ENCODE data around the gene MIEF1.
A peak's percentile ranks its signal among the peaks of the same experiment; 100 is the strongest.

MIEF1 gene

DNA sequence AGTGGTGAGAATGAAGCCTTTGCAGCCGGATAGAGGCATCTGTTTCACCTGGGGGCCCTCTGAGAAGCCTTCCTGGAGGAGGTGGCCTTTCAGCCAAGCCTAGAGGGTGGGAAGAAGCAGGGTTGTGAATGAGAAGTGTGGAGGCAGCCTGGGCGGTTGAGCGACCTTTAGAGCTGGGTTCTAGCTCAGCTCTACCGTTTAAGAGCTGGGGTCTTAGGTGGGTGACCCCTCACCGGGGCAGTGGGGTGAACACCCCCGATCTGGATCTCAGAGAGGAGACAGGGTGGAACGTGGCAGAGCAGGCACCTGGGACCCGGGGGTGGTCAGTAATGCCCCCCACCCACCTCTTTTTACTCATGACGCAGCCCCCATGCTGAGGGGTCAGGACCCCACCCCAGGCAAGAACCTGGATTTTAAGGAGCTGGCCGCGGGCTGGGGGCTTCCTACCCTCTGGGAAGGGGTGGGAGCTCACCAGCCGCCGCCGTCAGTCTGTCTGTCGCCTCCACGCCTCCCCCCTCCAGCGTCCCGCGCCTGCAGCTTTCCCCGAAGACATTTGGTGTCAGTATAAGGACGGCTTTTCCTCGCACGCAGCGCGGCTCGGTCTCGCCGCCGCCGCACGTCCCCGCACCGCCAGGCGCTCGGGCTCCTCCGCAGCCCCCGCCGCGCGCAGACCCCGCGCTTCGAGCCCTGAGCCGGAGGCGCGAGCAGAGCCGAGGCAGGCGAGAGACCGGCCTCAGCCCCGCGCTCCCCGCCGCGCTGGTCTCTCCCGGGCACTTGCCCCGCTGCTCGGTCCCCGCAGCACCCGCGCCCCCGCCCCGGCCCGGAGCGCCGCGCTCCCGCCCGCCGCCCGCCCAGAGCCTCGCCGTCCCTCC lies 55.1 kb downstream of the MIEF1 start:
- peak; percentile 20 to 58 (median 32) for DNase-seq (ENCODE audit: low read depth in 3 of 3)

DNA sequence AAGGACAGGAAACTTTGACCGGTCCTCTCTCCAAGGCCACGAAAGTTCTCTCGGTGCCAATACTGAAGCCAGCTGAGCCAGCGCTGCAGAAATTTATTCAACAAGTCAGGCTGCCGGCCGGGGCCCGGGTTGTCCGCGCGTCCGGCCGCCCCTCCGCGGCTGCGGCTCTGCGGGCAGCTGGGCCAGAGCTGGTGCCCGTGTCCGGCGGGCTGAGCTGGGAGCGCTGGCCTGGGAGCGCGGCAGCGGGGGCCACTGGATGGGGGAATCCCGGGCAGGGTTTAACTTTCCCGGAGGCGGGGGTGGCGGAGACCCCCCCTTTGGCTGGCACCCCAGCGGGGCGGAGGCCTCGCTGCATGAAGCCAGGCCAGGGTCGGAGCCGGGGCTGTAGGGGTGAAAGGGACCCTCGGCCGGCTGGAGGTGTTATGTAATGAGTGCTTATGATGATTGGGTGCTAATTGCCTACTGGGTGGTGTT lies 56.2 kb downstream of the MIEF1 start:
- DNase-seq (ENCODE audit: low read depth in 3 of 3): no peak

DNA sequence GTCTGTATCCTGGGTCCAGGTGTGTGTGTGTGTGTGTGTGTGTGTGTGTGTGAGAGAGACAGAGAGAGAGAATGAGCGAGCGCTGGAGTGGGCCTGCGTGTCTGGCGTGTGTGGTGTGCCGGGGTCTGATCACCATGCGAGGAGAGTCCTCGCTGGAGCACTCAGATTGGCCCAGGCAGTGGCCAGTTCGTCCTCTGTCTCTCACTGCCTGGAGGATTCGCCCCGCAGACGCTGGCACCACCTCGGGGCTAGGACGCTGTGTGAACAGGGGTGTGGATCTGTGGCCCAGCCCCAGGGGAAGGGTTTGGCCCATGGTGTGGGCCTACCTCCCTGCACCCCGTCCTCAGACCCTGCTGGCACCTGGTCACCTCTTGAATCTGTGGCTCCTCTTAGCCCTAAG lies 56.9 kb downstream of the MIEF1 start:
- no peak for DNase-seq (ENCODE audit: low read depth in 3 of 3)

DNA sequence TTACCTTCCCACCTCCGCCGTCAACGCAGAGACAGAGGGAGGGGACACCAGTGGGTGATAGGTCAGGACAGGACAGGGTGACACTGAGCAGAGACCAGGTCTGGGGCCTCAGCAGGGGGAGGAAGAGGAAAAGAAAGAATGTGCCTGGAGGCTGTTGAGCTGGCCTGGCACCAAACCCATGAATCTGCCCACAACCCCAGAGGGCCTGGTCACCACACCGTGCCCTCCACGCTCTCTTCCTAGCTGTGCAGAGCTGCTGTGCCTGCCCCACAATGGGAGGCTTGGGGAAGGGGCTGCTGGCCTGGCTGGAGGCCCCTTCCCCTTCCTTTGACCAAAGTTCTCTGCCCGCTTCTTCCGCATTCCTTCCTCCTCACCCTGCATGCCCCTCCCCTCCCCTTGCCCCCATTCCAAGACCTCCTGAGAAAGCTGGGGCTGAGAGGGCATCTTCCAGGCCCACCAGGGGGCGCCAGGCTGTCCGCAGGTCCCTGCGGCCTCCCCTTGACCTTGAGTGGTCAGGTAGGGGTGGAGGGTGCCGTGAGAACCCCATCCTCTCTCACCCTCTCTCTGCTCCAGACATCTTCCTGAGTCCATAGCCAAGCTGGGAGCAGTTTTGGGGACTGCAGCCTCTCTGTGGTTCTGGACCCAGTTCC lies 57.5 kb downstream of the MIEF1 start:
- DNase-seq (ENCODE audit: low read depth in 3 of 3): no peak

DNA sequence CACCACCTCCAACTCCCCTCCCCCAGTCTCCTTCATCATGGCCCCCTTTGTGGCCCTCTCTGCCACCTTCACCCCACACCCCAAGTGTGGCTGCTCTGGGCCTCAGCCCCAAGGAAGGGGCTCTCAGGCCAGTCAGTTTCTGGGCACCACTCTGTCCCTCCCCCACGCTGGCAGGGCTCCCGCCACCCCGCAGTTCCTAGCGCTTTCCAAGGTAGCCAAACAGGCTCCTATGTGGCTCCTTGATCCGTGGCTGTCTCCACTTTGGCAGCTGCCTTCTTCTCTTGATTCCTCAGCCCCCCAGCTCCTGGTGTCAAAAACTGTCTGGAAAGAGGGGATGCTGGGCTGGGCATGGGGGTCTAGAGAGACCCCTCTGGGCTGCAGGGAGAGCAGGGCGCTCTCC lies 58.0 kb downstream of the MIEF1 start:
- no peak for DNase-seq (ENCODE audit: low read depth in 3 of 3)

DNA sequence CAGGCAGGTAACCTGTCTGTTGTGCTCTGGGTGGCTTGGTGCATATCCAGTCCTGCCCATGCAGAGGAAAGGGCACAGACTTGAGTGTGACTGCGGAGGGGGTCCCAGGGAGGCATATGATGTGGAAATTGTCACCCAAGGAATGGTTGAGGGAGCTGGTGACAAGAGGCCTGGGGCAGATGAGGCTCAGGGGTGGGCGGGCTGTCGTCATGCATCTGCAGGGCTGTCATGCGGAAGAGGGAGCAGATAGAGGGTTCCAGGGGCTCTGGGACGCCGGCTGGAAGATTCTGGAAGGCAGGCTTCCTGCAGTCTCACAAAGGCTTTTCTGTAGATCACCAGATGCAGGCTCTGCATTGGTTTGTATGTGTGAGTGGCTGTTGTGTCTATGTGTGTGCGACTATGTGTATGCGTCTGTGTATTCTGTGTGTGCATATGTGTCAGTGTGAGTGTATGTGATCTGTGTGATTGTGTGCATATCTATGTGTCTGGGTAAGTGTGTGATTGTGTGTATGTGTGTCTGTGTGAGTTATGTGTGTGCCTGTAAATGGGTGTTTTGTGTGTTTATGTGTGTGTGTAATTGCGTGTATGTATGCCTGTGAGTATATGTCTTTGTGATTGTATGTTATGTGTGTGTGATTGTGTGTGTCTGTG lies 60.9 kb downstream of the MIEF1 start:
- DNase-seq (ENCODE audit: low read depth in 3 of 3): no peak

DNA sequence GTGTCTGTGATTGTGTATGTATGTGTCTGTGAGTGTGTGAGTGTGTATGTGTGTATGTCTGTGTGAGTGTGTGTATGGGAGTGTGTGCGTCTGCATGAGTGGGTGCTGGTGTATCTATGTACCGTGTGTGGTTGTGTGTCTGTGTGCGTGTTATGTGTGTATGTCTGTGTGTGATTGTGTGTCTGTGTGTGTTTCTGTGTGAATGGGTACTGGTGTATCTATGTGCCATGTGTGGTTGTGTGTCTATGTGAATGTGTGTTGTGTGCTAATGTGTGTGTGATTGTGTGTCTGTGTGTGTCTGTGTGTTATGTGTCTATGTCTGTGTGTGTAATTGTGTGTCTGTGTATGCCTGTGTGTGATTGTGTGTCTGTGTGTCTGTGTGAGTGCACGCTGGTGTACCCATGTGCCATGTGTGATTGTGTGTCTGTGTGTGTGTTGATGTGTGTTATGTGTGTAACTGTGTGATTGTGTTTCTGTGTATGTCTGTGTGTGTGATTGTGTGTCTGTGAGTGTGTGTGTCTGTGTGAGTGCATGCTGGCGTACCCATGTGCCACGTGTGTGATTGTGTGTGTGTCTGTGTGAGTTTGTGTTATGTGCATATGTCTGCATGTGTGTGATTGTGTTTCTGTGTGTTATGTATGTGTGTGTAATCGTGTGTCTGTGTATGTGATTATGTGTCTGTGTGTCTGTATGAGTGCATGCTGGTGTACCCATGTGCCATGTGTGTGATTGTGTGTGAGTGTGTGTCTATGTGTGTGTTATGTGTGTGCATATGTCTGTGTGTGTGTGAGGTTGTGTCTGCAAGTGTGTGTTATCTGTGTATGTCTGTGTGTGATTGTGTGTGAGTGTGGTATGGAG lies 61.7 kb downstream of the MIEF1 start:
- DNase-seq (ENCODE audit: low read depth in 3 of 3): no peak

DNA sequence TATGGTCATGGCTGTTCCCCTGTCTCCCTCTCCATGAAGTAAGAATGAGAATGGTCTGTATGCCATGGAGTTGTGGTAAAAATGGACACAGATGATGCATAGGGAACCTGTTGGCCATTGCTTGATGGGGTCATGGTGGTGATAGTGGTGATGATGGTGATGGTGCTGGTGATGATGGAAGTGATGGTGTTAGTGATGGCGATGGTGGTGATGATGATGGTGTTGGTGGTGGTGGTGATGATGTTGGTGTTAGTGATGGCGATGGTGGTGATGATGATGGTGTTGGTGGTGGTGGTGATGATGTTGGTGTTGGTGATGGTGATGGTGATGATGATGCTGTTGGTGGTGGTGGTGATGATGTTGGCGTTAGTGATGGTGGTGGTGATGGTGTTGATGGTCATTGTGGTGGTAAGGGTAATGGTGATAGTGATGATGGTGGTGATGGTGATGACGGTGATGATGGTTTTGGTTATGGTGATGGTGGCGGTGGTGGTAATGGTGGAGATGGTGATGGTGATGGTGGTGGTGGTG lies 63.4 kb downstream of the MIEF1 start:
- DNase-seq (ENCODE audit: low read depth in 3 of 3): no peak

DNA sequence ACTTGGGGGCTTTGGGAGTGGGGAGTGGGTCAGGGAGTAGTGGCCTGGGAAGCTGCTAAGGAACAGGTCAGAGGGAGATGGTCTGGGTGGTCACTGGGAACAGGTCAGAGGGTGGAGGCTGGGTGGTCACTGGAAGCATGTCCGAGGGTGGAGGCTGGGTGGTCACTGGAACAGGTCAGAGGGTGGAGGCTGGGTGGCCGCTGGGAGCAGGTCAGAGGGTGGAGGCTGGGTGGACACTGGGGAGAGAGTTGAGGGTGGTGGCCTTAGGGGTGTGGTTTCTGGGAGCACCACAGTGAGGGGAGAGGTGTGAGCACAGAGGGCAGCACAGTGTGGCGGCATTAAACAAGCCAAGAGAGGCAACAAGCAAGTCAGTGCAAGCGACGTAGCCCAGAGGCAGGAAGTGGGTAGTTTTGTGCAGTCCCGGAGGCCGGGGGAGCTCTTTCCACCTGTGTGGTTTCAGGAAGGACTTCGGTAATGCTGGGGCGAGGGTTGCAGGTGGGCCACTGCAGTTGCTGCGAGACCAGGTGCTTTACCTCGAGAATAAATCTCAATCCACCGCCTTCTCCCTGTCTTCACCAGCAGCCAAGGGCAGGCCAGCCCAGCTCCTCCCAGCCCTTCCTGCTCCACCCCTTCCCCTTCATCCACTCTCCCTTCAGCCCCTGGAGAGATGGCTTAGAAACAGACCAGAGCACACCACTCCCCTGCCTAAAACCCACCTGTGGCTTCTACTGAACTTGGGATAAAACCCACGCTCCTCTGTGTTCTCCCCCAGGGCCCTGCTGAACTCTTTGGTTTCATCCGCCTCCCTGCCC lies 65.3 kb downstream of the MIEF1 start:
- peak in 2 of 3 experiments; percentile 4 to 38 for DNase-seq (ENCODE audit: low read depth in 3 of 3)
